Activated gamma-delta T cell treated with anti-CD3 and anti-CD28 coated beads, Interleukin-2, amount 50 U/mL, for 16 hours (primary cell): ENCODE data around the gene LRRK1.

Source experiments
- DNase-seq: peaks from one replicate; pipeline ENCODE4 v3.0.0-alpha.2; 2020; ENCODE audit warnings: low read depth

LRRK1 gene, protein sequence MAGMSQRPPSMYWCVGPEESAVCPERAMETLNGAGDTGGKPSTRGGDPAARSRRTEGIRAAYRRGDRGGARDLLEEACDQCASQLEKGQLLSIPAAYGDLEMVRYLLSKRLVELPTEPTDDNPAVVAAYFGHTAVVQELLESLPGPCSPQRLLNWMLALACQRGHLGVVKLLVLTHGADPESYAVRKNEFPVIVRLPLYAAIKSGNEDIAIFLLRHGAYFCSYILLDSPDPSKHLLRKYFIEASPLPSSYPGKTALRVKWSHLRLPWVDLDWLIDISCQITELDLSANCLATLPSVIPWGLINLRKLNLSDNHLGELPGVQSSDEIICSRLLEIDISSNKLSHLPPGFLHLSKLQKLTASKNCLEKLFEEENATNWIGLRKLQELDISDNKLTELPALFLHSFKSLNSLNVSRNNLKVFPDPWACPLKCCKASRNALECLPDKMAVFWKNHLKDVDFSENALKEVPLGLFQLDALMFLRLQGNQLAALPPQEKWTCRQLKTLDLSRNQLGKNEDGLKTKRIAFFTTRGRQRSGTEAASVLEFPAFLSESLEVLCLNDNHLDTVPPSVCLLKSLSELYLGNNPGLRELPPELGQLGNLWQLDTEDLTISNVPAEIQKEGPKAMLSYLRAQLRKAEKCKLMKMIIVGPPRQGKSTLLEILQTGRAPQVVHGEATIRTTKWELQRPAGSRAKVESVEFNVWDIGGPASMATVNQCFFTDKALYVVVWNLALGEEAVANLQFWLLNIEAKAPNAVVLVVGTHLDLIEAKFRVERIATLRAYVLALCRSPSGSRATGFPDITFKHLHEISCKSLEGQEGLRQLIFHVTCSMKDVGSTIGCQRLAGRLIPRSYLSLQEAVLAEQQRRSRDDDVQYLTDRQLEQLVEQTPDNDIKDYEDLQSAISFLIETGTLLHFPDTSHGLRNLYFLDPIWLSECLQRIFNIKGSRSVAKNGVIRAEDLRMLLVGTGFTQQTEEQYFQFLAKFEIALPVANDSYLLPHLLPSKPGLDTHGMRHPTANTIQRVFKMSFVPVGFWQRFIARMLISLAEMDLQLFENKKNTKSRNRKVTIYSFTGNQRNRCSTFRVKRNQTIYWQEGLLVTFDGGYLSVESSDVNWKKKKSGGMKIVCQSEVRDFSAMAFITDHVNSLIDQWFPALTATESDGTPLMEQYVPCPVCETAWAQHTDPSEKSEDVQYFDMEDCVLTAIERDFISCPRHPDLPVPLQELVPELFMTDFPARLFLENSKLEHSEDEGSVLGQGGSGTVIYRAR (N-terminal part only)

DNA sequence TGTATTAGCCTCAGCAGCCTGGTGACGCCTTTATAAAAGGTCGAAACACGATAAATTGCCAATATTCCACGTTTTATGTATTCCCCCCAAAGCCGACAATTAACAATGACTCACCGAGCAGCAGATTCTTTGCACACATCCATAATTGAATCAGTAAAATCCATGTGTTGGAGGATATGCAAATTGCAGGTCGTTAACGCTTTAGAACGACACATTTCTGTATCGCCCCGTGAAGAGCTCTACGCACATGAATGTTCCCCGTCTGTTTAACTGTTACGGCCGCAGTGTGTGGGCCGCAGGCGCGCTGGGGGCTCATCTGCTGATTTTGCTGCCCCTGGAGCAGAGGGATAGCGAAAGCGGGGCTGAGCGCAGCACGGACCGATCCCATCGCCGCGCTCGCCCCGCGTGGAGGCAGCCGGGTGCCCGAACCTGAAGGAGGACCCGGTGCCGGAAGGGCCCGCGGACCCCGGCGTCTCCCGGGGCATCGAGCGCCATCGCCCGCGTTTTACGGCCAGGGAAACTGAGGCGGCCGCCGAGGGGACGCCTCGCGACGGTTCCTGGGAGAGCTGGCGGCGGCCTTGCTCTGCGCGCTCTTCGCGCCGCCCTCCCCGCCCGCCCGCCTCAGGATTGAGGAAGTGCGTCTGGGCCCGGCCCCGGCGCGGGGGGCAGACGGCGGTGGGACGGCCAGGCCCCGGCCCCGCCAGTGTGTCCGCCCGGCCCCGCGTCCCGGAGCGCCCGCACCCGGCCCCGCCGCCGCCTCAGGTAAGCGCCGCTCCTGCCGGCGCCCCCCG, at the start of gene LRRK1:
Gene LRRK1, plus strand, starts transcription at position 668 of the 791 bp plus-strand sequence. CDS start 5,276 bp downstream, outside the sequence.
- no peak for DNase-seq

DNA sequence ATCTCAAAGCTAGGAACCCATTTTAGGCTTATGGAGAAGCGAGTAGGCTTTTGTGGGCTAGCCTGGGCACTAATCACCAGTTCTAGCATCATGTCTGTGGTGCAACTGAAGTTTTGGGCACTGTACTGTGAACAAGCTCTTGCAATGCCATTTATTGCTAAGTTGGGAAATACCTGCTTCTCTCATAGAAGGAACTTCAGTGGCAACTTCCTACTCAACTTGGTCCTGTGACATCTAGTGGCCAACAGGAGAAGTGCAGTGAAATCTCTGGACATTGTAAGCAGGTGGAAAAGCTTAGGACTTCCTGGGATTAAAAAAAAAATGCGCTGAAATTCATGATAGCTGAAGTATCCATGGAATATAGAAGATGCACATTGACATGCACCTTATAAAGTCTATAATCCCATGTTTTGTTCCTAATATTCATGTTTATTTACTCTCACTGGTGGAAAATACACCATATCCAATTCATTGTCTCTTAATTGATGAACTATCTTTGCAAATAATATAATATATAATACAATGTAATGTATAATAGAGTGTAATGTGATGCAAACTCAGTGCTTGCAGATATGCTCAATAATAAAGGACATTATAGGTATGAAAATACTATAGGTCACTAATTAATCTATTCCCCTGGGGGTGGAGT, 46.0 kb upstream of the LRRK1 start:
- peak; percentile 20 for DNase-seq

DNA sequence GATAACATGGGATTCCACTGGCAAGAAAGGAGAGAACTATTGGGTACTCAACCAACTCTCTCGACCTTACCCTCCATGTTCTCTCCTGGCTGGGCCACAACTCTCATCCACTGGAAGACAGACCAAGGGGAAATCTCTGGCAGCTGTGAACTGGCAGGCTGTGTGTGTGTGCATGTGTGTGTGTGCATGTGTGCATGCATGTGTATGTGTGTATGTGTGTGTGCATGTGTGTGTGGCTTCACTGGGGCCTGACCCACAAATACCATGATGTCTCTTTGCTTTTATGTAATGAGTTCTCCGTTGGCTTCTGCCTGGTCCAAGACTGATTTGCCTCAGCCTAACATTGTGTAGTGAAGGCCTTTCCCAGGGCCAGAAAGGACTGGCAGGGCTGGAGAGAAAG, 43.7 kb upstream of the LRRK1 start:
- no peak for DNase-seq

DNA sequence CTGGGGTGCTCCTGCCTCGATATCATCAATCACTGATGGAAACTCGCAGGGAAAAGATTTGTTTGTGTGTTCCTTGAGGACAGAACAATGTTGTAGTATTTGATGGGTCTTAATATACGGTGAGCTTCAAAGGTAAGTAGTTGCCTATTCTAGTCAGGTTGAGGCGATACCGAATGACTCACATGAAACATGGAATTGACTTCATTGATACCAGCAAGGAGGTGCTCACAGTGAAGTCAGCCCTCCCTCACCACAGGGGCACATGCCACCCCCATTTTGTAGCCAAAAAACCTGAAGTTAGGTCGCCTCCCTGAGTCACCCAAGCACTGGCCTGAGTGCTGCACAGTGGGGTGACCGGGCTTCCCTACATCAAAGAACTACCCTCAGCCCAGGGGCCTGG, 43.2 kb upstream of the LRRK1 start:
- DNase-seq: no peak

DNA sequence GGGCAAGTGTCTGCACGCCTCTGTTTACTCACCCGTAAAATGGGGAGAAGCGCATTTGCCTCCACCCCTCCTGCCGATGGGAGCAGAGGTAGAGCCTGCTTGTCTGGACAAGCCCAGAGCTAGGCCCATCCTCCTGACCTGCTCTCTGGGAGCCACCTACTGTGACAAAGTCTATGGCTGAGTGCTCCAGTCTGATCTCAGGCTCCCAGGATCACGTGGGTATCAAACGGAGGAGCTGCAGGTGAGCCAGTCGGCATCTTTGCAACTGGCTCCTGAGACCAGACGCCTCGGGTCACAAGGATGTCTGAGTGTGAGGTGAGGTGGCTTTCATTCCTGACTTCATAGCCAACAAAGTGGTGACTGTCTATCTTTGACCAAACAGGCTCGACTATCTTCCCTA, 41.6 kb upstream of the LRRK1 start:
- no peak for DNase-seq

DNA sequence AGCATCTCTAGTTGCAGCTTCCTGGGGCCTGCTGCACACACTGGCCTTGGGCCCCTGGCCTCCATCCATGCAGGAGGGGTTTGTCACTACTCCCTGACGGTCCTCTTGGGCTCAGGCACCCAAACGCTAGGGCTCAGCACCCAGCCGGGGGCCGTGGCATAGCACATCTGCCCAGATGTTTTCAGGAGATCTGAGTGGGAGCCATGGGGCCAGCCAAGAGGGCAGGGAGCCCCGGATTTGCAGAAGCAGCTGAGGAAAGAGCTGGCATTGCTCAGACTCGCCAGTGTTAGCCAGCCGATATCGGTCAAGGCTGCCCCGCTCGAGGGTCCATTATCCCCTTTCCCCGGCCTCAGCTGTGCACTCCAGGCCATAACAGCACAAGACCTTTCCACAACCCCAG, 41.0 kb upstream of the LRRK1 start:
- DNase-seq: no peak

DNA sequence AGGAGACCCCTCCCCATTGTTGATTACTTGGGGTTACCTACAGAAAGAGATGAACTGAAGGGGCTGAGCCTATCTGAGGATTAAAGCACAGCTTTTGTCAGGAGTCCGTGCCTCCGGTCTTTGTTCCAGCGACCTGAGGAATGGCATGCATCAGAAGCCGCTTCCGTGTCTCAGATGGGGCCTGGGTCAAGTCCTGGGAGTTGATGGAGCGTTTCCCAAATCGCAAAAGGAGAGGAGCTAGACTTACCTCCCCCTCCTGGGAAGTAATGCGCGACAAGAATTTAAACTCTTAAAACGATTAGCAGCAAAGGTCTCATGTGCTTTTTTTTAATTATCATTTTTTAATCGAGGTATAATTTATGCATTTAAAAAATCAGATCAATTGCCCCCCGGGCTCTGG, 40.5 kb upstream of the LRRK1 start:
- no peak for DNase-seq

DNA sequence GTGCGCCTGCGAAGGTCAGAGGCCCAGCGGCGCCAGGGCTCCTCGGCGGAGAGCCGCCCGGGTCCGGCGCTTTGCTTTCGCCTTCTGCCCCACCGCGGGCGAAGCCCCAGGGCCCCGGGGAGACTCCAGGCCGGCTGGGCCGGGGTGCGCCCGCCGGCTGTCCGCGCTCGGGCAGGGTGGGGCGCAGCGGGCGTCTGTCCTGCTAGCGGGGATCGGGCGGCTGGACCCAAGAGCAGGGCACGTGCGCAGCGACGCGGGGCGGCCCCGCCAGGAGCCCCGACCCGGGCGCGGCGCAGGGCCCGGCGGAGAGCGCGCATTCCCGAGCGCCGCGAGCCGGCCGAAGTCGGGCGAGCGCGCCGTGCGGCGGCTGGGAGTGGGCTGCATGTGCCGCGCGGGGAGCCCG, 40.1 kb upstream of the LRRK1 start:
- DNase-seq: no peak

DNA sequence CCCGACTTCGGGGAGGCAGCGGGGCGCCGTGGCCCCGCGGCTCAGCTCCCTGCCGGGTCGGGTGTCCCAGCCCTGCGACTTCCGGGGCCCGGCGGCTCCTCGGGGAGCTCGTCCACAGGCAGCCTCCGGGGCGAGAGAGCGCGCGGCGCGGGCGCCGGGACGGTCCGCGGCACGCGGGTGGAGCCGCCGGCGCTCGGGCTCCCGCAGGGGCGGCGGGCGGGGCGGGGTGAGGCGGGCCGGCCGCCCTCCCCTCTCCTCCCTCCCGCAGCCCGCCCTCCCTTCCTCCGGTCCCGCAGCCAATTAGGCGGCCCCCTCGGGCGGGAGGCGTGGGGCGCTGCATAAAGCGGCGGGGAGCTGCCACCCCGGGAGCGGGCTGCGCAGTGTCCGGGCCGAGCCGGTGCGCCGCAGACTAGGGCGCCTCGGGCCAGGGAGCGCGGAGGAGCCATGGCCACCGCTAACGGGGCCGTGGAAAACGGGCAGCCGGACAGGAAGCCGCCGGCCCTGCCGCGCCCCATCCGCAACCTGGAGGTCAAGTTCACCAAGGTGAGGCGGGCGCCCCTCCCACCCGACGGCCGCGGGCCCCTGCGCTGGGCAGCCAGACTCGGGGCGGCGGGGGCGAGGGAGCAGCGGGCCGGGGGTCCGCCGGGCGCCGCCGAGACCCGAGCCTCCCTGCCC, 39.6 kb upstream of the LRRK1 start, which contains the start of gene ALDH1A3:
Gene ALDH1A3, plus strand, starts transcription at position 368 of the 675 bp plus-strand sequence. Its CDS starts 77 bp downstream, at position 445.
- DNase-seq: no peak

DNA sequence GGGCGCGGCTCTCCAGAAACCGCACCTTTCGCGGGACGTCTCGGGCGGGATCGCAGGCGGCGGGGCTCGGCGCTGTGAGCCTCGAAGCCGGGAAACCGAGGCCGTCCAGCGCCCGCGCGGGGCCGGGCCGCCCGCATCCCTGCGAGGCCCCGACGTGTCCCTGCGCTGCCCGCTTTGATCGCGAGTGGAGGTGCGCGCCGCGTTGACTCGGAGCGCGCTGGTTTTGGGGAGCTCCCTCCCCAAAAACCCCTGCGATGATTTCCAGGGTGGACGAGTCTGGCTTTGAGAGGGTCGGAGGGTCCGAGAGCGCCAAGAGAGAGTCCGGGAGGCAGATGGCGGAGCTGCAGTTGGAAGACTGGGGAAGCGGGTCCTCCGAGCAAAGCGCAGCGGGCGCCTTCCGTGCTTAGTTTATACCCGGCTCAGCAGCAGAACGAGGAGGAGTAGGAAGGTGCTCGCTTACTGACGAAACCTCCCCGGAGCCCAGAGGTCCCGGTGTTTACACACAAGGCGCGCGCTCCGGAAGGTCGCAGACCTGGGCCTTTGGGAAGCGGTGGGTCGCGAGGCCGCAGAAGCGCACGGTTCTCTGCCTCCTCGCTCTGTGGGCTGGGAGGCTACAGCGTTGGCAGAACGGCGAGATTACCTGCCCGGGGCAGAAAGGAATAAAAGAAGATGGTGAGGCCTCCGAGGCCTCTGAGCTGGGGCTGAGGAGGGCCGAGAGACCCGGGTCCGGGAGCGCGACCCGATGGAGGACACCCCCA, 38.8 kb upstream of the LRRK1 start:
- DNase-seq: no peak

DNA sequence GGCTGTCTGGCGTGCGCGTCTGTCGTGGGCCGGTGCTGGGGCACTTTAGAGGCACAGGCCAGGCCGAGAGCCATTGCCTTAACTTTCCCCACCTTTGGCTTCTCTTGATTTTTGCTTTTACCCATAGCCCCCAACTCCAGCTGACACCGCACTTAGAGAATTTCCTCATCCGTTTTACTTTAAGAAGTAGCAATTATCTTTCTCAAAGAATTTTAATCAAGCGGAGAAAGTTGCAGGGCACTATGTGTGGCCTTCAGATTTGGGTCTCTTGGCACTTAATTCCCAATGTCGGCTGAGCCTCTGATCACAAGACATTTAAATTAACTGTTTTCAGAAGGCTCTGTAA, 38.3 kb upstream of the LRRK1 start:
- no peak for DNase-seq

DNA sequence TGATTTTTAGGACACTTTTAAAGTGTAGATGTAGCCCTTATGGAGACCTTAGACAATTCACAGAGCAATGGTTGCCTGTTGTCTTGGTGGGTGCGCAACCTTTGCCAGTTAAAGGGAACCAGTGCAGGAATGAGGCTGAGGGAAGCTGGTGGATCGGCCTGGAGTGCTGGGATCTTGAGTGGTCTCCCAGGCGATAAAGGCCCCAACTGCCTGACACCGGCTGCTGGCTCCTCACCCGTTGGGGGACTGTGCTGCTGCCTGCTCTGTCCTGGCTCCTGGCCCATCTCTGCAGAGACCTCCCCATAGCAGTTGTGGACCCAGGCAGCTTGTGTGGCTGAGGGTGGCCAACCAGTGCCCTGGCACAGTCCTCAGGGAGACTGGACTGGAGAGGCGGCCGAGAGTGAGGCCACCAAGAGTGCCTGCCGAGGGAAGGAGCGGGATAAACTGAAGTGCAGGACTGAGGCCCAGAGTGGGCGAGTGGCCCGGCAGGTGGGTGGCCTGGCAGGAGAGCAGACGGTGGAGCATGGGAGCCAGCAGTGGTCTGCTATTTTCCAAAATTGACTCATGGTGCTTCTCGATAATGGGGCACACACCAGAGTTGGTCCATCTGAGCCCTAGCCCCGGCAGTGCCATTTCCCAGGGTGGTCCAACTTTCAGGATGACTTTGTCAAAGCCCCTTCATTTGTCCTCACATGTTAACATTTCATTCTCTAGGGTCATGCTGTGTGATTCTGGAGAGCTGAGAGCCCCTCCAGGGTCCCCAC, 37.4 kb upstream of the LRRK1 start:
- no peak for DNase-seq

DNA sequence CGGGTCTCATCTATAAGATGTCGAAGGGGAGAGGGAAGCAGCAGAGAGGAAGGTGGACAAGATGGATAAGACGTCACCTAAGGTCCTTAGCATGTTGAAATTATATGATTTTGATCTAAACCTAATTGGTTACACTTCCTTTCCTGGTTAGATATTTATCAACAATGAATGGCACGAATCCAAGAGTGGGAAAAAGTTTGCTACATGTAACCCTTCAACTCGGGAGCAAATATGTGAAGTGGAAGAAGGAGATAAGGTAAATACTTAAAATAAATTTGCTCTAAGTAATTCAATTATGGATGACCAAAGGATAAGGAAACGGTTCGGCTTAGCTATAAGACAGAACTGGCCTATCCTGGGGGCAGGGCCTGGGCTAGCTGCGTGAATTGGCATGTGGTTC, 34.0 kb upstream of the LRRK1 start:
- DNase-seq: no peak

DNA sequence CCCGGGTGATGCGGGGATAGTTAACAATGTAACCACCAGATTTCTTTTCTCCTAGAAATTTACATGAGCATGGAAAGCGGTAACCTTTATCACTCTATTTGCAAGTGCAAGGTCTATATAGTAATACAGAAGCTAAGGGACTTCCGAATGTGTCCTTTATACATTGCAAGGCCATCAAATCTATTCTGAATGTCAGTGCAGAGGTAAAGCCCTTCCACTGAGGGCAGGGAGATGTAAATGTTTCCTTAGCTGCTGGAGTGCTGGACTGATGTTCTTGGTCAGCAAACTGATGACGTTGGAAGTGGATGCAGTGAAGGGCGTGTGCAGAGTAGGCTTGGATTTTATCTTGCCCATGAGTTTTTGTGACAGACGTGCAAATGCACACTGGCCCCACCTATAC, 33.3 kb upstream of the LRRK1 start:
- DNase-seq: no peak

DNA sequence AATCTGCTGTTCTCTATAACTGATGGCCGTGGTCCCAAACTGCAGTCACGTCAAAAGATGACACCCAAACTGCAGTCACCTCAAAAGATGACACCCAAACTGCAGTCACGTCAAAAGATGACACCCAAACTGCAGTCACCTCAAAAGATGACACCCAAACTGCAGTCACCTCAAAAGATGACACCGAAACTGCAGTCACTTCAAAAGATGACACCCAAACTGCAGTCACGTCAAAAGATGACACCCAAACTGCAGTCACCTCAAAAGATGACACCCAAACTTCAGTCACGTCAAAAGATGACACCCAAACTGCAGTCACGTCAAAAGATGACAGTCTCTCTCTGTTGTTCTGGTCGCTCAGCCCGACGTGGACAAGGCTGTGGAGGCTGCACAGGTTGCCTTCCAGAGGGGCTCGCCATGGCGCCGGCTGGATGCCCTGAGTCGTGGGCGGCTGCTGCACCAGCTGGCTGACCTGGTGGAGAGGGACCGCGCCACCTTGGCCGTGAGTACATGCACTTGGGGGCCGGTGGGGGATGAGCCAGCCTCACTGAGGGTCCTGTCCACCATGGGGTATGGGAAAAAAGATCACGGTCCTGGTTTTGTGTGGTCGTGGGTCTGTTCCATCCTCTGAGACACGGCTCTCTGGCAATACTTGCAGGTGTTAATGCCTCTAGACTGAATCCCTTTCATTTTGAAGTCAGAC, 31.8 kb upstream of the LRRK1 start:
- DNase-seq: no peak

DNA sequence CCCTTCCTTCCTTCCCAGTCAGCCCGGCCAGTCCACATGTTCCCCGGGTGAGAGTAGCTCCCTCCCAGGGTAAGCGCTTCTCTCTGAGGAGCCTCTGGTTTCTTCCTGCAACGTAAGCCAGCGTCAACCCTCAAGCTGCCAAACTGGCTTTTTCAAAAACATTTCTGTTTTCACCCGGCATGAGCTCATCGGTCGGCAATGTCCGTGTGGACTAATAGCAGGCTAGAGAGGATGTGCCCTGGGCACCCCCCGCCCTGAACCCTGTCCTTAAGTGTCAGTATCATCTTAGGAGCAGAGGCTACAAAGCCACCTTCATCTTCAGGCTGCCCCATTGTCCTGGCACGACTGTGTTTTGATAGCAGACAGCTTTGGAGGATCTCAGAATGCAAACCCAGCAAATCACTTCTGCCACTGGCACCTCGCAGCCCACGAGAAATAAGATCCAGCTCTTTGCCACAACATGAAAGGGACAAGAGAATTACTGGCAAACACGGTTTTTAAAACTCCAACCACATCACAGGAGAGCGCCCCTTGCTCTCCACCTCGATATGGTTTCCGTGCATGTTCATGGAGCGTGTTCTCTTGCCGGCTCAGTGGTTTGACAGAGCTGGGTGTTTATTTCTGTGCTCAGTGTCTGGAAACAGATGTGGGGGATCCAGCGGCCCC, 29.6 kb upstream of the LRRK1 start:
- no peak for DNase-seq

DNA sequence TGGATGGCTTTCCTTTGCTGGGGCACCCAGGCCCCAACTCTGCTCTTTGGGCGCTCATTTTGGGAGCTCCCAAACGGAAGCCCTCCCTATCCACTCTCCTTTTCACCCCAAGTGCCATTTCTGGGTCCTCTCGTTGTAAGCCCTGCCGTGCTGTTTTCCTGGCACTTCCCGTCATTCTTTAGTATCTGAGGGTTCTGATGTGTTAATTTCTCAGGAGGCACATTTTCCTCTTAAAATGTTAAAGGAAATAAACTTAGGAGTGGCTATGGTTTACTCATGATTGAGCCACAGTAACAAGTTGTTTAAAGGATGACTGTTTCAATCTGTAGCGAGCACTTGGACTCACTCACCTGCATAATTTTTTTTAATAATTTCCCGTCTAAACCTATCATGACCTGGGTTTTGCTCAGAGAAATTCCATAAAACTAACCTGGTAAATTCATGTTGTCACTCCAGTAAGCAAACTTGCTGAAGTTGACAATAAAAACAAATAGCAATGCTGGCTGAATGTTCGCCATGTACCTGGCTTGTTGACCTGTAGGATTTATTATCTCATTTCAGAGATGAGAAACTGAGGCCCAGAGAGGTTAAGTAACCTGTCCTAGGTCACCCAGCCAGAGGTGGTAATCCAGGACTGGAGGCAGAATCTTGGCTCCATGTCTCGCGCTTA, 29.0 kb upstream of the LRRK1 start:
- no peak for DNase-seq
